Measurements from ENCODE around the gene PLCB1.

The PLCB1 gene

DNA sequence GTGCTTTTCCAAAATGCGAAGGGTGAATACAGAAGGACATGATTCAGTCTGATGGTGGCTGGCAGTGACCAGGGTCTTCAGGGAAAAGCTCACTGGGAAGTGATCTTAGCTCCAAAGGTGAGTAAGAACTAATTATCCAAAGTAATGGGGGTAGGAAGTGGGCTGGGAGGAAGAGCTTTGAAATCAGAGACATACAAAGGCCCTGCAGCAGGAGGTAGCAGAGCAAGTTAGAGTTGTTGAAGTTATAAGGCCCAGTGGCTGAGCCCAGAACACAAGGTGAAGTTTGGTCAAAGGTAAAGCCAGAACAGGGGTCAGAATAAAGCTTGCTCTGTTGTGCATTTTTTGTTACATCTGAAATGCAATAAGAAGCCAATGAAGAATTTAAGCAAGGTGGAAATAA is 81.2 kb downstream of the PLCB1 start:
- no peak for DNase-seq

DNA sequence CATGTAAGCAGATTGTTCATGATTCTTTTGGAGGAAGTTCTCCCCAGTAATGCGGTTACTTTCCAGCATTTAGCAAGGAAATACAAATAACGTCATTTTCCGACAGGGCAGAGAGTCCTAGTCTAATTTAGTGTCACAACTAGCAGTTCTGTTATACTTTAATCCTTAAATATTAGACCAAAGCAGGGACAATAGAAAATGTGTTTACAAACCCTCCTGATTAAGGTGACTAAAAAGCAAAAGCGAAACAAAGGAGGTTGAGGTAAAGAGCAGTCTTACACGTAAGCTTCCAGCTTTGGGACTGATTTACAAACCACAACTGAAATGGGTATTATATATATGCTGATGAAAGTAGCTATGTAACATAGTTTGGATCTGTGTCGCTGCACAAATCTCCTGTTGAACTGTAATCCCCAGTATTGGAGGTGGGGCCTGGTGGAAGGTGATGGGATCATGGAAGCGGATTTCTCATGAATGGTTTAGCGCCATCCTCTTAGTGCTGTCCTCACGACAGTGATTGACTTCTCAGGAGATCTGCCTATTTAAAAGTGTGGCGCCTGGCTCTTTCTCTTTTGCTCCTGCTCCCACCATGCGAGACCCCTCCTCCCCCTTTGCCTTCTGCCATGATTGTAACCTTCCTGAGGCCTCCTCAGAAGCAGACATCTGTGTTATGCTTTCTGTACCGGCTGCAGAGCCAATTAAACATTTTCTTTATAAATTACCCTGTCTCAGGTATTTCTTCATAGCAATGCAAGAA is 81.9 kb downstream of the PLCB1 start:
- DNase-seq, result peak; percentile 41

DNA sequence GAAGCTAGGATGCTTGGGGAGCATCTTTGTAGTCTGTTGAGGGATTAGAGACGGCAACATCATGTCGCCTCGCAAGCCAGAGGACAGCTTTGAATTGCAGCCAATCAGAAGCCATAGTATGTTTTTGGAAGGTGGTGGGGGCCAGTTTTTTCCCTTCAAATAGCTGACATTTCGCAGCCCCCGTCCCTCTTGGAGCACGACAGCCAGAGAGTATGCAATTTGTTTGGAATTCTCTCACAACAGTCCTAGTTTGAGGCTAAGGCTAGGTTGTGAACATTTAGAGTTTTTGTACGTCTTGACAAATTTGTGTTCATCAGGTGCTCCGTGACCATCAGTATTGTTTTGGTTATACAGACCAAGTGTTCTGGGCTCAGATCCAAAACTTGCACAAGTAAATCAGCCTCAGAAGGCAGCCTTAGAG is 83.3 kb downstream of the PLCB1 start:
- DNase-seq, result peak; percentile 27

DNA sequence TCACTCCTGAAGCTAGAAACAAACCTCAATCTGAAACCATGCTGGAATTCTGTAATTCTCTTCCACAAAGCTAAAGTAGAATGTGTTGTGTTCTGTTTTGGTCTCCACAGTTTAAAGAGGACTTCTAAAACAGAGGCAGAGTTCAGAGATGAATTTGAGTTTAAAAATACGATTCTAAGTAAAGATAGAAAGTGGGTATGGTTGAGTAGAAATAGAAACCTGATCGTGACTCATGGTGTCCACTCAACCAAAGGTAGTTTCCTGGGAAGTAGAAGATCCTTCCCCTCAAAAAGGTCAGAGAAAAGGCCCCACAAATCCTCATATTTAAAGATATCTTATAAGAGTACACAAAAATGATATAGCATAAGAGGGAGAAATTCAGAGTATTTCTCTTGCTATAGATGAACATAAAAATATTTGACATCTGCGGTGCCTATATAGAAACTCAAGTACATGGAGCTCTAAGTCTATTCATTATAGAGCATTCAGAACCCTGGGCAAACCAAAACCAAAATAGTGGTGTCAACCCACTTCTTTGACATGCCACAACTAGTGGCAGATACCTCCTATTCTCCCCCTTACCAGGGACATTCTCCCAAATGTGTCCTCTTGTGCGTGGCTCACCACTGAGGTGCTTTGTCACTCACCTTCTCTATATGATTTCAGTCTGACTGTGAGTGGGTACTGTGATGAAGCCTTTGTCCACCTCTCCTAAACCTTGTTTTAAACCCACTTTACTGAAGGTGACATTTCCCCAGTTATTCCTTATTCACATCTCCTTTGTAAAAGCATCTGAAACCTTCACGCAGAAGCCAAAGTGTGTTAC is 84.5 kb downstream of the PLCB1 start:
- DNase-seq, result no peak

DNA sequence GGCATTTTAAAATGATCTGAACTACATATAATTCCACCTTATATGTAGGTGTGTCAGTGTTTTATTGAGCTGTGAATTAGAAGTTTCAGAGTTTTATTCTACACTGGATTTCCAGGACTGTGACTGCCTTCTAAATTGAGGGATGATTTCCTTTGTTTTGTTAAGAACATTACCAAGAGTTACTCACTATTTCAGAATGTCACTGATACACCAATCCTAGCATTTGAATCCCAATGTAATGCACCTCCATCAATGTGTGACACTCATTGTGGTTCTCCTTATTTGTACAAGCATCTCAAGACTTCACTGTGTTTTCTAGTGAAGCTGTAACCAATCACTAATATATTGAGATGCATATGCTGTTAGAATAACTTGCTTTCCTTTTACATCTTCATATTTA is 86.8 kb downstream of the PLCB1 start:
- no peak for DNase-seq

DNA sequence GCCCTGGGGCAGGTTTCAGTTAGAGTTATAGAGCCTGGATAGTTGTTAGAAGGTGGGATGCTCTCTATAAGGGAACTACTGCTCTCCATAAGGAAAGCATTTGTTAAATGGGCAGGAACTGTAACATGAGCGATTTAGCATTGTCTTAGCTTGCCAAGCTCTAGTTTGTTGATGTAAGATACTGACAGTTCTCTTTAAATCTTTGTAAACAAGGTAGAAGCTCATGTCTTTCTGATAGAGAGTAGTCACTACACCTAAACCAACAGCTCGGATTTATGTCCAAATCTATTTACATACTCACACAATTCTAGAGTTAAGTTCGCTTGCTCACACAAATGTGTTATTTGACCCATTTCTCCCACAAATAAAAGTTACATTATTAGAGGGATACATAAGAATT is 87.3 kb downstream of the PLCB1 start:
- no peak for DNase-seq

DNA sequence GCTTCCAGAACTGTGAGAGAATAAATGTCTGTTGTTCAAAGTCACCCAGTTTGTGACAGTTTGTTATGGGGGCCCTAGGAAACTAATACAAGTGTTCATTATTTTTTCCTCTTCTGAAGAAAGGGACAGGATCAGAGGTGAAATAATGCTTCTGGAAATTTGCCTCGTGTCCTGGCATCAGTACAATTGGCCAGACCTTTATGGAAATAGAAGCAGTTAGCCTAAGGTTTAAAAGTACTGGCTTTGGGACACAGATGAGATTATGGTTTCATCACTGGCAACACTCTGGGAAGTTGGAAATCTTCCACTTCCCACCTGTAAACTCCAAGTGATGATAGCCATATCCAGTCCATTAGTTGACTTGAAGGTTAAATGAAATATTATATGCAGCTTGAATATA is 88.7 kb downstream of the PLCB1 start:
- no peak for DNase-seq

DNA sequence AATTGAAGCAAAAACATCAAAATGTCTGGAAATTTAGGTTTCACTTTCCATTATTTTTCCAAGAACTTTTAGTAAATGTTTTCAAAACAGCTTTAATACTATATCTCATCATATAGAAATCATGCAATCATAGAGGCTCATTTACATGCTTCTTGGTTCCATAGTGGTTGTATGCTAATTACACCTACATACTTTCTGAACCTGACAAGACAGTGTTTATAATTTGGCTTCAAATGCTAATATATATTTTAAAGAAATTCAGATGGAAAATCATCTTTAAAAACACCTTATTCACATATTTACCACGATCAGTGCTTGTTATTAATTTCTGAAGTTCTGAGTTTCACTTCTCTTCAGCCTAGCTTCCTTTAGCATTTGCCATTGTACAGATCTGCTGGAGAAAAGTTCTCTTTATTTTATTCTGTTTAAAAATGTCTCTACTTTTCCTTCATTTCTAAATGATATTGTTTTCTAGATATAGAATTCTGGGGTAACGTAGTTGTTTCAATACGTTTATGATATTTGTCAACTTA is 89.9 kb downstream of the PLCB1 start:
- DNase-seq, result no peak

DNA sequence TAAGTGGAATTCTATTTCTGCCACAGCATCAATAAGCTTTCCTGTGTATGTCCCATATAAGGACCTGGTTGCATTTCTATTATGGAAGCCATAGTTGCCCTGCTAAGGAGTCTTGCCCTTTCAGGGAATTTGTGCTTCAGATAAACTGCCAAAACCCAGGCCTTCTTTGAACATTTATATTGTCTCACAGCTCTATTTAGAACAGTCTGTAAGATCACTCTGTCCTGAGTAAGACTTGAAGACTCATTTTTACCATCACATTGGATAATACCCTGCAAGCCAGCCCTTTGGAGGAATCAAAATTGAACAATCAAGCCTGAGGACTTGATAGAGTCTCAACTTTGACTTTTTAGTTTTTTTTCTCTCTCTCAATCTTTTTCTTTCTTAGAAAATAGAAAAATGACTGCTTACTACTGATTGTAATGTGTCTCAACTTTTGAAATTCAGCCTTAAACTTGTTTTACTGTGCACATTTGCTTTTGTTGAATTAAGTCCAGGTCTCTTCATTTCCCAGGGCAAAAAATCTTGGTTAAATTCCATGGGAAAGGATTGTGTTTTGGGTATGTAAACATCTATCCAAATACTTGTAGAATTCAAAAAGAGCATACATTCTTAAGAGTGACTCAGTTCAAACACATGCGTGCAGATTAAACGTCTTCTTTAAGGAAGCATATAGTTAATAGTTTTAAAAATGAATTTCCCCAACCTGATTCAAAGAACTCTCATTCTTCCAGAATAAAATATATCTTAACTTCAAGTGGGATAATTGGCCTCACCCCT is 91.2 kb downstream of the PLCB1 start:
- DNase-seq, result no peak

DNA sequence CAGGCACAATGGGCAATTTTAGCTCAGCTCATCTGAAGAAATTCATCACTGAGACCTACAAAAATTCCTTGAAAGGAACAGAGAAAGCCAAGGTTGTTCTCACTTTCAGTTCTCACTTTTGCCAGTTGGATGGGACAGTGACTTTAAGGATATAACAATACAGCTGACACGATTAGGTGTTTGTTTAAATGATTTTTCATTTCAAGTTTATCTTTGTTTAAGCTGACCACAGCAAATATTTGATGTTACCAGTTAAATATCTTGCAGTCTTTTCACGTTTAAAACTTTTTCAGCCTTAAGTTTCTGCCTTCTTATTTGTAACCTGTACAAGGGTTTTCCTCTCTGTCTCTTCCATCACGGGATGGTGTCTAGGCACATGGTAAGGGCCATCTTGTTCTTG is 93.6 kb downstream of the PLCB1 start:
- no peak for DNase-seq

DNA sequence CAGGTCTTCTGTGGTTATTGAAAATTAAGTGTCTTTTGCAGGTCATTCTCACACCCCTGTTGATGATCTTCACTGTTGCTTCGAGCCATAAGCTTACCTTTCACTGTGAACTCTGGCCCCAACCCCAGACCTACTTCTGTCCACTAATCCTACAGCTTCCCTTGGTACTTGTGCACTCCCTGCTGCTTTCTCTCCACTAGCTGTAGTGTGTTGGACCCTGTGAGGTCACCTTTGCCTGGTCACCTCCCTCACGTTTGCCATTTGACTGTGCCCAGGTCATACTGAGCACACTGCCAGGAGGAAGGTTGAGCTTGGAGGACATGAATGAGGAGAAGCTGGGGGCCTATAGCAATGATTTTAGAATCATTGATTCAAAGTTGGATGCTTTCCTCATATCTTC is 94.0 kb downstream of the PLCB1 start:
- no peak for DNase-seq

DNA sequence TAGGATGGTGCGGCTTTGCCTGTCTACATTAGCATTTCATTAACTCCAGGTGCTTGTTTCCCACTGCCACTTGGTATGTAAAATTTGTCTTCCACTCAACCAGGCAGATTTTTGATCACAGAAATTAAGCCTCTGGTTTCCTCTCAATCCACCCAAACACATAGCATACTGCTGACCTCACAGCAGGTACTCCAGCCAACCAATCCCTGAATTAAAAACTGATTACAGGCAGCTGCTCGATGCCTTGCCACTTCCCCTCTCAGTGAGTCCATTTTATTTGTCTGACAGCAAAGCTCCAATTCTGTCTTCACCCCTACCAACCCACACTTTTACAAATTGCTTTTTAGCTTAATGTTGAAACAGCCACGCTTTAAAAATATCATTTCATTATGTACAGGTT is 95.2 kb downstream of the PLCB1 start:
- DNase-seq, result no peak

DNA sequence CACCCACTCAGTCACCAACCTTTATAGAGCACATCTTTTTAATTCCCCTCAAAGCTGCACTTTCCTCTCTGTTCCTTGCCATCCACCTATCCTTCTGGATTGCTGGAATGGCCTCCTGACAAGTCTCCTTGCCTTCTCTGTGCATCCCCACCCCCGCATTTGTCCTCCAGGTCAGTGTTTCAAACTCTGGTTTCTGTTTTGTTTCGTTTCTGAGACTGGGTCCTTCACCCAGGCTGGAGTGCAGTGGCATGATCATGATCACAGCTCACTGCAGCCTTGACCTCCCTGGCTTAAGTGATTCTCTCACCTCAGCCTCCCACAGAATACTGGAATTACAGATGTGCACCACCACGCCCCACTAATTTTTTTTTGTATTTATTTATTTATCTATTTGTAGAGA is 96.2 kb downstream of the PLCB1 start:
- no peak for DNase-seq

DNA sequence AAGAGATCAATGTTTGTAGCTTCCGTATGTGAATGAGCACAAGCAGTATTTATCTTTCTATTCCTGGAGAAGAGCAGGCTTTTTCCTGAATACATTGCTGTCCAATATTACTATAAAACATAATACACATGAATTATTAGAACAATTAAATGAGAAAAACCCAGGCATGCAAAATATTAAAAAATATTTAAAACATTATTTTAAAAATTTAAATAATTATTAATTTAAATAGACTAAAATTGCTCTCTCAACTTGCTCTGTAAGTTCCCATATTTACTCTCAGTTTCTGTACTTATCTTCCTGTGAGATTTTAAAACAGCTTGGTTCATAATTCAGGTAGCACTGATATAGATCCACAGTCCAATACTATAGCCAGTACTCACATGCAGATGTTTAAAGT is 97.0 kb downstream of the PLCB1 start:
- DNase-seq, result no peak

DNA sequence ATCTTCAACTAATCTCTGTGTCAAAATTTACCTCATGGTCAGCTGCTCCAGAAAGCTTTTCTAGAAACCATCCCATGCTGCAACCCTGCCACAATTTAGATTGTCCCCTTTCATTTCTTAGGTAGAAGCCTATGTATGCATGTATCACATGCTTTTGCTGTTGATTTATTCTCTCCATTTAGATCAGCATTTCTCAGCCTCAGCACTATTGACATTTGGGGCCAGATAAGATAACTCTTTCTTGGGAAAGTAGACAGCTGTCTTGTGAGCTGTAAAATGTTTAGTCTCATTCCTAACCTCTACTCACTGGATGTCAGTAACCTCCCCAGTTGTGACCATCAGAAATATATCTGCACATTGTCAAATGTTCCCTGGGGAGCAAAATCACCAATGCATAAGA is 99.0 kb downstream of the PLCB1 start:
- DNase-seq, result no peak

DNA sequence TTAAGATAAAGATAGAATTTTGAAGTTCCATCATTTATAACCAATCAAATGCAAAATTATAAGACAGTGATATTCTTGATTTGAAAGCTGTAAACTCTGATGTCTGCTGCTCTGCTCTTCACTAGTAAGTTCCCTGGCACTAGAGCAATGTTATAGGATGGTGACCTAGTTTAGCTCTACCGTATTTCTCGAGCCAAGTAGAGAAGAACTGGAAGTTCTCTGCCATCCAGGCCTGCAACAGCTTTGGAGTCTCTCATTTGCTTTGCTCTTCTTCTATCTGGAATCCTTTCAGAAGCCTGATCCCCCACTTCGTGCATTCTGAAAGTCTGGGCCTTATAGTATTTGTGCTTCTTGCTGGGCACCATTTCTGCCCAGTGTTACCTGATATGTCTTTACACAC is 100.3 kb downstream of the PLCB1 start:
- DNase-seq, result no peak

DNA sequence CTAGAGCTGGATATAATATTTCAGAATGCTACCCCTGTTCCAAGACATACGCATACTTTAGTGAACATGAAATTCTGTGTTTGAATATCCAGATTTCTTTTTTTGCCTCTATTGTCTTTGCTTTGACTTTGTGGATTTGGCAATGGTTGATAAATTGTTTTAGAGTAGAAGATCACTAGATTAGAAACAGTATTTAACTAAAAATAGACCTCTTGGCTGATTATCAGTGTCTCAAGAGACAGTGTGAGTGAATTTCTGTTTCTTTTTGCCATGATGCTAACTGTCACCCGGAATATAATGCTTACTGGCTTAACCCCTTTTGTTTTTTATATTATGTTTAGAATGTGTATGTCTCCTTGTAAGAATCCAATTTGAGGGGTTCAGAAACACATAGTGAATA is 102.5 kb downstream of the PLCB1 start:
- no peak for DNase-seq

DNA sequence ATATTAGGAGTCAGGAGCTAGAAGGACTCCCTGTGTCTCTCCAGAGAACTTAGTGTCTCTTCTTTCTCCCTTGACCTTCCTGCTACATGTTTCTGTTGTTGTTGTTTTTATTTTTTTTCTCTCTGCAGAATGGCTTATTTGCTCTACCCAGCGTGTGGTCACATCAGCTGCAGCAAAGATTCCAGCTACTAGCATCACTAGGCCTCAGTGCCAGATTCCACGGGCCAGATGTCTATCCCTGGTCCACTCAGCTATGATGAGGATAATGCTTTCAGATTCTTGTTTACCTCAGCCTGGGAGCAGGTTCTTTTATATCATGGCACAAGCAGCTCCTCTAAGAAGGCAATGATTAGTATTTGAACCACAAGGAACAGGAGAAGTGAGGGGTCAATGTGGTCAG is 110.0 kb downstream of the PLCB1 start:
- DNase-seq, result no peak

DNA sequence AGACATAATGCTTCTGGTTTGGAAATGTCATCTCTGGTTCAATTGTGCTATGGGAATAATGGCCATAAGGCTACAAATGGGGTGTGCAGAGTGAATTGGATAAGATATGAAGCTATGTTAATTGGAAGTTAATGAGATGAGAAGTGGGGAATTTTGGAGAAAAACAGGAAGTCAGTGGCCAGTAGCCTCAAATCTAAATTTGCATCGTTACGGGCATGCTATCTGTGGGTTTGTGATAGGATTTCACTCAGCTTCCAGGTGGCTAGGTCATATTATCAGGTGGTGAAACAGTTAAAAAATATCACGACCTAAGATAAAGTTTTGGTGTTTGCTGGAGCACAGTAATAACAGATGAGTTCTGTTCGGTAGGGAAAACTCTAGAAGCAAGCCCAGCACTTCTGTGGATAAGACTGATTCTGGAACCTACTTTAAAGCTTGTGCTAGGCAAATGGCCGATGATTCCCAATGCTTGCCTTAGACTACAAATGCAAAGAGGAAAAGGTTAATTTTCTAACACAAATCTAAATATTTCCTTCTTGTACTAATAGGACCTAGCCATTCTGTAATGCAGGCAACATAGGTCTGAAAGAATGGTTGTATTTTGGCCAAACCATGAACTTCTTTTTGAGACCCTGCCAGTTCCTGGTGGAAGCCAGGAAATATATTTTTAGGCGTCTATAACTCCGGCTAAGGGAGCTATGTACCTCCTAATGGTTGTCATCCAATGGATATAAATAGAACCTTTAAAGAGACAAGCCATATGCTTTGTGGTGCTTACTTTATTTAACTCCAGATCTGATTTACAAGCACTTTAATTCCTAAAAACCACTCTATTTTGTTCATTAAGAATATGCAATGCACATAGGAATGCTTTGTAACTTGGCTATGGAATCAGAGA is 111.0 kb downstream of the PLCB1 start:
- no peak for DNase-seq

DNA sequence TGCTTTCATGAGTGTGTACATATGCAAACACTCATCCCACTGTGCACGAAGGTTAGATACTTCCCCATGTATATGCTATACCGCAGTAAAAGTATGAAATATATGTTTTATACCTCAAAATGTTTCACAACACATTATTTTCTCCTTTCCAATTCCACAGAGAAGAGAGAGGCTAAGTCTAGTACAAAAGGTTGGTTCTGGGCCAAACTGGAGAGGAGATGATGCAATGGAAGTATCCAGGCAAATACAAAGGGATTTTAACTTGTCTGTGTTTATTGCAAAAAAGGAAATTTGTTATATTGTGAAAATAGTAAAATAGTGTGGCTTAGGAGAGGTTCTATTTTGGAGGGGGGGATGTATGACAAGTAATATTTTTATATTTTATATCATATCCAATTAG is 112.6 kb downstream of the PLCB1 start:
- DNase-seq, result peak; percentile 24

DNA sequence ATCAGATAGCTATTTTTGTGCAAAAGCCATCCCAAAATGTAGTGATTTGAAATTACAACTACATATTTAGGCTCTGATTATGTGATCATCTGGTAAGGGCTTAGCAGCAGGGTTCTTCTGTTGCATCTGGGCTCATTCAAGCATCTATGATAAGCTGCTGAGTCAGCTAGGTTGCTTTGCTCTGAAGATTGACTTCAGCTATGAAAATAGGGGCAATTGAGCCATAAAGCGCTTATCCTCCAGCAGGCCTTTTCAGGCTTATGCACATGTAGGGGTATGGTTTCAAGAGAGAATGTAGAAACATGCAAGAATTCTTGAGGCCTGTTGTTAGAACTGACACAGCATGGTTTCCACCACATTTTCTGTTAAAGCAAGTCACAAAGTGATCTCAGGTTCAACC is 114.1 kb downstream of the PLCB1 start:
- DNase-seq, result no peak

DNA sequence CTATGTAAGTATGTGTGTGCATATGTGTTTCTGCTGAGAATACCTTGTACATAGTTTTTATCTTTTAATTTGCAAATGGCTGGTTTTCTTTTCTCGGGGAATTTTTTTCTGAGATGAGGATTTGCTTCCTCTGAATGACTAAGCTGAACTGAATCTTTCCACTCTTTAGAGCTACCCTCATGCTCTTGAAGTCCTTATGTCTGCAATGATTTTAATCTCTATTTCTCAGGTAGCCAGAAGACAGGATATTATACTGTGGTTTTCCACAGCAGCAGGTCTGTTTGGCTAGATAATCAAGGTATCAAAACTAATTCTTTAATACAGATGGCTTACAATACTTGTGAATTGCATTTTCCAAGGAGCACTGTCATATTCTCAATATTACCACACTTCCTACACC is 114.7 kb downstream of the PLCB1 start:
- no peak for DNase-seq
